K562 (cell line): ENCODE results near the gene COX19. TPM values are rescaled to one million over a fixed set of nuclear protein-coding genes. Genes with fewer than 3 reads are reported as not detected.
A peak's percentile ranks its signal among the peaks of the same experiment; 100 is the strongest.

ENCODE experiments used
- ATAC-seq: fragments of 200-7000 bp; cut with Tn5 transposase; 3 replicates; pipeline ENCODE4 v1.9.1; 2020; ENCODE audit warnings: moderate library complexity
- BruUV-seq: library from RNA; stranded (reverse); fragments of 400-500 nt; replicated peaks from 2 replicates; lab custom pipeline; 2021; lab: Mats Ljungman, UMichigan
- CTCF ChIA-PET: fragments of 300-600 bp; formaldehyde crosslinking; extraction: SDS; loops from one replicate; lab custom pipeline; 2021; ENCODE audit warnings: low intra/inter-chr PET ratio; lab: Yijun Ruan, JAX
- POLR2A ChIA-PET: fragments of 300-600, 350-650 bp; sonication (Branson Sonifier 250); formaldehyde crosslinking; extraction: SDS; loops from one replicate; lab custom pipeline; 2021; ENCODE audit warnings: antibody characterized with exemption, inconsistent platforms; lab: Yijun Ruan, JAX
- DNase-seq, 4 experiments: peaks; one replicate each; pipeline versions ENCODE4 v3.0.0 to v3.0.0-alpha.2; 2011 to 2018; ENCODE audit warnings: low spot score in 3 of 4, mixed read lengths in 3 of 4; ENCODE audit errors: extremely low read depth in 1 of 4
- FAIRE-seq: peaks from 2 replicates; lab custom pipeline; 2011; peaks lifted over from hg19 to GRCh38; lab: Jason Lieb, UNC
- H2AFZ ChIP-seq: 2 replicates; pipeline ENCODE4 v1.6.0; 2011; ENCODE audit warnings: low read depth, low read length, control low read depth, inconsistent platforms
- H3K27ac ChIP-seq: fragments of 200-600 bp; 3 replicates; pipeline ENCODE4 v1.8.0; 2011; ENCODE audit warnings: low read depth, mild to moderate bottlenecking, control low read depth, inconsistent platforms, low read length, moderate library complexity, mixed read lengths; ENCODE audit errors: extremely low read depth
- H3K27me3 ChIP-seq, 2 experiments: fragments of 300-600 bp in 1 of 2; 2 replicates in 1 of 2; 3 replicates in 1 of 2; pipeline versions ENCODE4 v1.6.0 to v1.8.0; 2011; ENCODE audit warnings: inconsistent platforms in 2 of 2, low read length in 2 of 2, mild to moderate bottlenecking in 1 of 2, mixed read lengths in 1 of 2, moderate library complexity in 1 of 2; ENCODE audit not compliant: control insufficient read depth in 2 of 2, insufficient read depth in 2 of 2
- H3K36me3 ChIP-seq: fragments of 300-600 bp; 3 replicates; pipeline ENCODE4 v1.8.0; 2011; ENCODE audit warnings: mild to moderate bottlenecking, low read length, inconsistent platforms; ENCODE audit not compliant: control insufficient read depth, insufficient read depth
- H3K4me1 ChIP-seq, 2 experiments: fragments of 200-600 bp in 1 of 2; replicated peaks in 1 of 2; 2 replicates in 1 of 2; 3 replicates in 1 of 2; pipeline versions ENCODE4 v1.5.1 to v1.8.0; 2011; ENCODE audit warnings: inconsistent platforms in 2 of 2, low read length in 2 of 2, mild to moderate bottlenecking in 1 of 2, mixed read lengths in 1 of 2, moderate library complexity in 1 of 2; ENCODE audit not compliant: control insufficient read depth in 2 of 2, insufficient read depth in 2 of 2
- H3K4me2 ChIP-seq: 2 replicates; pipeline ENCODE4 v1.6.1; 2011; ENCODE audit warnings: low read length, control low read depth, inconsistent platforms, mixed read lengths; ENCODE audit not compliant: insufficient read depth
- H3K4me3 ChIP-seq: fragments of 200-600 bp; sonication (generic), shearing (Covaris generic); 2 replicates; pipeline ENCODE4 v1.5.1; 2016; ENCODE audit warnings: control low read depth, inconsistent platforms
- H3K79me2 ChIP-seq: fragments of 200-600 bp; 3 replicates; pipeline ENCODE4 v1.8.0; 2011; ENCODE audit warnings: low read length, inconsistent platforms; ENCODE audit not compliant: control insufficient read depth, insufficient read depth
- H3K9ac ChIP-seq, 2 experiments: 2 replicates each; pipeline versions ENCODE4 v1.6.0 to v1.6.1; 2011; ENCODE audit warnings: low read depth in 2 of 2, low read length in 2 of 2, control low read depth in 1 of 2, inconsistent platforms in 1 of 2, mild to moderate bottlenecking in 1 of 2, mixed read lengths in 1 of 2; ENCODE audit not compliant: insufficient read depth in 1 of 2
- H3K9me1 ChIP-seq: one replicate; pipeline ENCODE4 v1.6.0; 2011; ENCODE audit warnings: inconsistent platforms, mild to moderate bottlenecking, low read length, moderate library complexity; ENCODE audit not compliant: control insufficient read depth, insufficient read depth
- H3K9me3 ChIP-seq: replicated peaks from 2 replicates; pipeline ENCODE4 v1.5.1; 2011; ENCODE audit warnings: low read depth, low read length, inconsistent platforms; ENCODE audit not compliant: control insufficient read depth, insufficient read depth
- H4K20me1 ChIP-seq: replicated peaks from 2 replicates; pipeline ENCODE4 v1.6.1; 2011; ENCODE audit warnings: low read length, inconsistent platforms, mixed read lengths; ENCODE audit not compliant: control insufficient read depth, insufficient read depth
- CBX3 ChIP-seq, 2 experiments: IDR thresholded peaks; 1 replicate in 1 of 2; 2 replicates in 1 of 2; pipeline ENCODE4 v1.6.1; 2012; ENCODE audit warnings: inconsistent platforms in 2 of 2, low read length in 2 of 2, borderline replicate concordance in 1 of 2, control low read depth in 1 of 2
- CREB5 ChIP-seq: fragments of 250-450 bp; sonication (Bioruptor Pico); IDR thresholded peaks from 2 replicates; pipeline ENCODE4 v1.5.0; 2020; ENCODE audit warnings: mild to moderate bottlenecking
- GATA2 ChIP-seq: sonication (generic); formaldehyde crosslinking; IDR thresholded peaks from 2 replicates; pipeline ENCODE4 v1.4.0; 2020; ENCODE audit warnings: mild to moderate bottlenecking, missing genetic modification reagents
- HDAC1 ChIP-seq, 2 experiments: fragments of 450-650 bp; IDR thresholded peaks; 2 replicates each; pipeline ENCODE4 v1.6.1; 2016 to 2017; ENCODE audit warnings: inconsistent platforms in 1 of 2, mild to moderate bottlenecking in 1 of 2, moderate library complexity in 1 of 2
- IRF2 ChIP-seq: sonication (generic); formaldehyde crosslinking; IDR thresholded peaks from 2 replicates; pipeline ENCODE4 v1.8.1; 2022; ENCODE audit warnings: mild to moderate bottlenecking, missing genetic modification reagents
- KDM1A ChIP-seq, 2 experiments: fragments of 450-650 bp; IDR thresholded peaks; 2 replicates each; pipeline ENCODE4 v1.6.1; 2016; ENCODE audit warnings: mild to moderate bottlenecking in 2 of 2
- TFAP4 ChIP-seq: sonication (generic); formaldehyde crosslinking; IDR thresholded peaks from 2 replicates; pipeline ENCODE4 v1.8.0; 2022; ENCODE audit warnings: missing genetic modification reagents, mild to moderate bottlenecking, moderate library complexity, borderline replicate concordance
- ZNF354B ChIP-seq: fragments of 250-450 bp; sonication (Bioruptor Pico); IDR thresholded peaks from 2 replicates; pipeline ENCODE4 v1.4.0; 2020
- ZNF584 ChIP-seq: fragments of 200-800 bp; sonication (Bioruptor generic); IDR thresholded peaks from 2 replicates; pipeline ENCODE4 v1.6.1; 2016; ENCODE audit warnings: low read depth, mild to moderate bottlenecking, missing genetic modification characterization, missing compliant biosample characterization
- WGBS: fragments of 100-300 bp; shearing (Covaris generic); methylation state at CpG from one replicate; pipeline ENCODE4 v1.1.6; 2016; ENCODE audit warnings: low coverage, mixed read lengths; ENCODE audit not compliant: insufficient coverage; ENCODE audit errors: missing lambda C conversion rate; 5-methylcytosine and 5-hydroxymethylcytosine counted together
- in situ Hi-C: fragments of 300-500 bp; cut with MboI; formaldehyde crosslinking; loops from 4 replicates; pipeline ENCODE4 v1.15.0; 2018; ENCODE audit warnings: inconsistent platforms, mixed read lengths
- intact Hi-C: fragments of 100-400 bp; cut with micrococcal nuclease; formaldehyde crosslinking; loops from 2 replicates; pipeline ENCODE4 v1.14.2; 2022
- polyA plus RNA-seq, 8 experiments: library from polyadenylated mRNA; depleted of rRNA in 4 of 8; stranded (reverse) in 5 of 8; unstranded in 3 of 8; fragments of >200 nt; fragmentation: Nextera tagmentation in 2 of 8; fragmentation: Illumina TruSeq in 1 of 8; extraction: Ambion mirVana in 2 of 8; extraction: Trizol in 1 of 8; gene quantifications; 2 replicates each; pipeline versions ENCODE4 v1.2.1 to v1.2.3, GENCODE V29; 2011 to 2014; ENCODE audit warnings: inconsistent platforms in 1 of 8, missing spikeins in 1 of 8
- total RNA-seq, 7 experiments: library from RNA; depleted of rRNA in 6 of 7; stranded (reverse); fragments of >200 nt in 6 of 7; fragmentation: Illumina TruSeq in 2 of 7; extraction: Trizol in 2 of 7; gene quantifications; 2 replicates each; pipeline versions ENCODE4 v1.2.1 to v1.2.3, GENCODE V29; 2011 to 2021; ENCODE audit warnings: low replicate concordance in 1 of 7

The COX19 gene
- total and polyA plus RNA-seq, 9 of the 15 experiments (the other 6 are each of a cell fraction or from before 2014, with no cell fraction given): 5.2 to 10.5 (median 7.9) TPM

GRCh38 chr7:956031-956430 is 19.3 kb downstream of the COX19 start:
- no peaks in the 10 kb centered on the region for H3K79me2 ChIP-seq
- WGBS: 3% methylated on average over 10 of the region's 10 CpGs
- intact Hi-C loops (no loop called here), in situ Hi-C loops (no loop called here)
- H3K9me3 ChIP-seq: no peaks in the 10 kb centered on the region
- FAIRE-seq (no peak), ATAC-seq (no peak), DNase-seq (no peak)
- H4K20me1 ChIP-seq: peaks cover 9% of the 10 kb centered on the region; the same call in 1 of the 2 replicates
- H3K27ac ChIP-seq: no peak overlapping the region
- peaks cover 0 to 49% of the 10 kb centered on the region in 2 experiments; a peak in 2 of 5 replicates for H3K4me1 ChIP-seq
- no peaks in the 10 kb centered on the region for H3K9me1 ChIP-seq
- POLR2A ChIA-PET: interaction anchor here (0.5 to 0.8 kb wide), 2 partner anchors 9 to 16 kb away, joined by 3 read pairs; no protein-coding TSS in a partner anchor
- no TSS peak for BruUV-seq
- no peak overlapping the region for H3K4me2 ChIP-seq
- CTCF ChIA-PET: no interaction called here
- TF ChIP-seq KDM1A (IDR thresholded peaks at IDR 0.05): no peak
- TF ChIP-seq ZNF584 (CRISPR knock-in tag): no peak
- TF ChIP-seq GATA2 (CRISPR knock-in tag): no peak
- TF ChIP-seq ZNF354B (CRISPR knock-in tag): no peak
- no peak for TF ChIP-seq IRF2 (CRISPR knock-in tag)
- no peak for TF ChIP-seq HDAC1 (IDR thresholded peaks at IDR 0.05)
- TF ChIP-seq CBX3 (IDR thresholded peaks at IDR 0.05; ENCODE audit: borderline replicate concordance in 1 of 2, low read length in 2 of 2): no peak
- no peak for TF ChIP-seq CREB5
- 0 out of 2 replicates have a peak, but pooled peaks have one; percentile 16 for TF ChIP-seq TFAP4 (CRISPR knock-in tag)
- H3K4me3 ChIP-seq: no peak overlapping the region
- H3K27me3 ChIP-seq: peaks cover 46 to 75% of the 10 kb centered on the region in 2 experiments; a peak in 4 of 5 replicates
- H3K36me3 ChIP-seq: no peaks in the 10 kb centered on the region
- H2AFZ ChIP-seq: no peak overlapping the region
- no peak overlapping the region for H3K9ac ChIP-seq
